ENCODE data around the gene BCL11A. TPM values are rescaled to one million over a fixed set of nuclear protein-coding genes. Genes with fewer than 3 reads are reported as not detected.

The BCL11A gene
- total RNA-seq, 1 donor = 11.2 TPM

- Histone ChIP-seq H3K9me3 (ENCODE audit: low read depth, low read length) (no peaks in the 10 kb centered on the region), H3K4me3 (ENCODE audit: low read length) (no peak overlapping the region), H3K4me1 (ENCODE audit: insufficient read depth, low read length) (peaks cover 70% of the 10 kb centered on the region), H3K27me3 (ENCODE audit: insufficient read depth, low read length) (no peaks in the 10 kb centered on the region)
These were observed 37.1 kb downstream of the BCL11A start for GRCh38 chr2:60516383-60516811.

GRCh38 chr2:60515721-60516226 lies 37.7 kb downstream of the BCL11A start:
- Histone ChIP-seq H3K27me3 (ENCODE audit: insufficient read depth, low read length) (no peaks in the 10 kb centered on the region), H3K4me3 (ENCODE audit: low read length) (no peak overlapping the region), H3K4me1 (ENCODE audit: insufficient read depth, low read length) (peaks cover 69% of the 10 kb centered on the region), H3K9me3 (ENCODE audit: low read depth, low read length) (no peaks in the 10 kb centered on the region)

GRCh38 chr2:60513996-60514395 lies 39.5 kb downstream of the BCL11A start:
- peaks cover 82% of the 10 kb centered on the region for H3K4me1 ChIP-seq (ENCODE audit: insufficient read depth, low read length)
- no peaks in the 10 kb centered on the region for H3K27me3 ChIP-seq (ENCODE audit: insufficient read depth, low read length)
- H3K4me3 ChIP-seq (ENCODE audit: low read length) = no peak overlapping the region
- H3K9me3 ChIP-seq (ENCODE audit: low read depth, low read length) = no peaks in the 10 kb centered on the region

GRCh38 chr2:60513191-60513590 lies 40.3 kb downstream of the BCL11A start:
- Histone ChIP-seq H3K4me1 (ENCODE audit: insufficient read depth, low read length) (peaks cover 90% of the 10 kb centered on the region), H3K9me3 (ENCODE audit: low read depth, low read length) (no peaks in the 10 kb centered on the region), H3K4me3 (ENCODE audit: low read length) (no peak overlapping the region), H3K27me3 (ENCODE audit: insufficient read depth, low read length) (no peaks in the 10 kb centered on the region)

- no peaks in the 10 kb centered on the region for H3K9me3 ChIP-seq (ENCODE audit: low read depth, low read length)
These were observed 40.8 kb downstream of the BCL11A start for GRCh38 chr2:60512641-60513040.

GRCh38 chr2:60512062-60512622 lies 41.3 kb downstream of the BCL11A start:
- Histone ChIP-seq H3K4me1 (ENCODE audit: insufficient read depth, low read length) (peaks cover 94% of the 10 kb centered on the region), H3K4me3 (ENCODE audit: low read length) (no peak overlapping the region), H3K27me3 (ENCODE audit: insufficient read depth, low read length) (no peaks in the 10 kb centered on the region), H3K9me3 (ENCODE audit: low read depth, low read length) (no peaks in the 10 kb centered on the region)

More at GRCh38 chr2:60512641-60513040, 40.8 kb downstream of the BCL11A start:
- no peak overlapping the region for H3K4me3 ChIP-seq (ENCODE audit: low read length)
- H3K27me3 ChIP-seq (ENCODE audit: insufficient read depth, low read length) = no peaks in the 10 kb centered on the region
- H3K4me1 ChIP-seq (ENCODE audit: insufficient read depth, low read length) = peaks cover 96% of the 10 kb centered on the region

- Histone ChIP-seq H3K4me1 (ENCODE audit: insufficient read depth, low read length) (peaks cover 90% of the 10 kb centered on the region), H3K4me3 (ENCODE audit: low read length) (no peak overlapping the region), H3K9me3 (ENCODE audit: low read depth, low read length) (no peaks in the 10 kb centered on the region), H3K27me3 (ENCODE audit: insufficient read depth, low read length) (no peaks in the 10 kb centered on the region)
These were observed 42.7 kb downstream of the BCL11A start for GRCh38 chr2:60510713-60511112.

- Histone ChIP-seq H3K9me3 (ENCODE audit: low read depth, low read length) (no peaks in the 10 kb centered on the region), H3K4me1 (ENCODE audit: insufficient read depth, low read length) (peaks cover 87% of the 10 kb centered on the region), H3K27me3 (ENCODE audit: insufficient read depth, low read length) (no peaks in the 10 kb centered on the region), H3K4me3 (ENCODE audit: low read length) (no peak overlapping the region)
These were observed 44.4 kb downstream of the BCL11A start for GRCh38 chr2:60509066-60509465.

- Histone ChIP-seq H3K4me1 (ENCODE audit: insufficient read depth, low read length) (peaks cover 83% of the 10 kb centered on the region), H3K4me3 (ENCODE audit: low read length) (no peak overlapping the region), H3K27me3 (ENCODE audit: insufficient read depth, low read length) (no peaks in the 10 kb centered on the region), H3K9me3 (ENCODE audit: low read depth, low read length) (no peaks in the 10 kb centered on the region)
These were observed 45.0 kb downstream of the BCL11A start for GRCh38 chr2:60508339-60508917.

GRCh38 chr2:60507211-60507965 lies 46.1 kb downstream of the BCL11A start:
- Histone ChIP-seq H3K4me3 (ENCODE audit: low read length) (no peak overlapping the region), H3K9me3 (ENCODE audit: low read depth, low read length) (no peaks in the 10 kb centered on the region), H3K27me3 (ENCODE audit: insufficient read depth, low read length) (no peaks in the 10 kb centered on the region), H3K4me1 (ENCODE audit: insufficient read depth, low read length) (peaks cover 78% of the 10 kb centered on the region)

- no peaks in the 10 kb centered on the region for H3K9me3 ChIP-seq (ENCODE audit: low read depth, low read length)
- H3K4me1 ChIP-seq (ENCODE audit: insufficient read depth, low read length) = peaks cover 63% of the 10 kb centered on the region
- no peaks in the 10 kb centered on the region for H3K27me3 ChIP-seq (ENCODE audit: insufficient read depth, low read length)
- H3K4me3 ChIP-seq (ENCODE audit: low read length) = no peak overlapping the region
These were observed 47.6 kb downstream of the BCL11A start for GRCh38 chr2:60505880-60506260.

- H3K9me3 ChIP-seq (ENCODE audit: low read depth, low read length) = no peaks in the 10 kb centered on the region
- H3K4me3 ChIP-seq (ENCODE audit: low read length) = no peak overlapping the region
- no peaks in the 10 kb centered on the region for H3K27me3 ChIP-seq (ENCODE audit: insufficient read depth, low read length)
- H3K4me1 ChIP-seq (ENCODE audit: insufficient read depth, low read length) = peaks cover 58% of the 10 kb centered on the region
These were observed 48.1 kb downstream of the BCL11A start for GRCh38 chr2:60505240-60505879.

- no peaks in the 10 kb centered on the region for H3K27me3 ChIP-seq (ENCODE audit: insufficient read depth, low read length)
- no peak overlapping the region for H3K4me3 ChIP-seq (ENCODE audit: low read length)
- H3K4me1 ChIP-seq (ENCODE audit: insufficient read depth, low read length) = peaks cover 58% of the 10 kb centered on the region
- H3K9me3 ChIP-seq (ENCODE audit: low read depth, low read length) = no peaks in the 10 kb centered on the region
These were observed 49.4 kb downstream of the BCL11A start for GRCh38 chr2:60504049-60504448.

- Histone ChIP-seq H3K27me3 (ENCODE audit: insufficient read depth, low read length) (no peaks in the 10 kb centered on the region), H3K4me3 (ENCODE audit: low read length) (no peak overlapping the region), H3K9me3 (ENCODE audit: low read depth, low read length) (no peaks in the 10 kb centered on the region), H3K4me1 (ENCODE audit: insufficient read depth, low read length) (peaks cover 54% of the 10 kb centered on the region)
These were observed 51.3 kb downstream of the BCL11A start for GRCh38 chr2:60502144-60502543.

GRCh38 chr2:60500861-60501260 lies 52.6 kb downstream of the BCL11A start:
- Histone ChIP-seq H3K27me3 (ENCODE audit: insufficient read depth, low read length) (no peaks in the 10 kb centered on the region), H3K4me1 (ENCODE audit: insufficient read depth, low read length) (peaks cover 45% of the 10 kb centered on the region), H3K4me3 (ENCODE audit: low read length) (no peak overlapping the region), H3K9me3 (ENCODE audit: low read depth, low read length) (no peaks in the 10 kb centered on the region)

Data from mononuclear cell (primary cell).